ENCODE results near the gene CMTM8. TPM values are rescaled to one million over a fixed set of nuclear protein-coding genes. Genes with fewer than 3 reads are reported as not detected.

CMTM8 gene
- total and polyA plus RNA-seq, 10 of the 15 experiments (the other 5 are each of a cell fraction or from before 2014, with no cell fraction given), result 0.11 to 0.23 TPM; not detected in 8

DNA sequence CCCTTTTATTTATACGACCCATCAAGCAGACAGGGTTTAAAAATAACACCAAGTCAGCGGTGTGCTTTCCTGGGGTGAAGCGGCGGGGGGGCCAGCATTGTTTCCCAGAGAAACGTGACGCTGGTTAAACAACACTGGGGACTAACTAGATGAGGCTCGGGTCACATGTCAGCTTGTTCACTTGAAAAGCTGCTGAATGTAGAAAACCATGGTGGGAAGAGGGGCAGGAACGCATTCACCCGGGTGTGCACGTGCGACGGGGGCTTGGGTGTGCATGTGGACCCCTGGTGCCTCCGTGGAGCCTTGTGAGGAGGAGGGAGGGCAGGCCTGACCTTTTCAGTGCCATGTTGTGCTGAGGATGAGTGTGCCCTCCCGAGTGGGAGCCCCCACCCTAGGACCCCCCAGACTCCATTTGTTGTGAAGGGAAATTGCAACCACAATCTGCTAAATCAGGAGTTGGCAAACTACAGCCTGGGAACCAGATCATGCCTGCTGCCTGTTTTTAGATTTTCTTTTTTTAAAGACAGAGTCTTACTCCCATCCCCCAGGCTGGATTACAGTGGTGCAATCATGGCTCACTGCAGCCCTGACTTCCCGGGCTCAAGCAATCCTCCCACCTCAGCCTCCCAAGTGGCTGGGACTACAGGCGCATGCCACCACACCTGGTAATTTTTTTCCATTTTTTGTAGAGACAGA lies 82.8 kb downstream of the CMTM8 start:
- intact Hi-C loops (cut with micrococcal nuclease; ENCODE audit: unreplicated experiment), result no loop called here
- TF ChIP-seq RAD21 (IDR thresholded peaks at IDR 0.05; ENCODE audit: insufficient read depth, low read depth, low read length) (no peak), YY1 (IDR thresholded peaks at IDR 0.05; ENCODE audit: low read depth, low read length) (no peak), MTA2 (IDR thresholded peaks at IDR 0.05; ENCODE audit: low read depth) (no peak), RBBP5 (conservative IDR thresholded peaks at IDR 0.05) (no peak), WRNIP1 (IDR thresholded peaks at IDR 0.05; ENCODE audit: borderline replicate concordance, low read depth, low read length) (no peak), ZZZ3 (IDR thresholded peaks at IDR 0.05; ENCODE audit: control insufficient read depth, insufficient read length, low read depth) (no peak), ZNF622 (IDR thresholded peaks at IDR 0.05) (no peak), BRCA1 (IDR thresholded peaks at IDR 0.05; ENCODE audit: low read depth, low read length) (no peak), ZNF217 (IDR thresholded peaks at IDR 0.05) (no peak)
- TF ChIP-seq, protein P1, sequence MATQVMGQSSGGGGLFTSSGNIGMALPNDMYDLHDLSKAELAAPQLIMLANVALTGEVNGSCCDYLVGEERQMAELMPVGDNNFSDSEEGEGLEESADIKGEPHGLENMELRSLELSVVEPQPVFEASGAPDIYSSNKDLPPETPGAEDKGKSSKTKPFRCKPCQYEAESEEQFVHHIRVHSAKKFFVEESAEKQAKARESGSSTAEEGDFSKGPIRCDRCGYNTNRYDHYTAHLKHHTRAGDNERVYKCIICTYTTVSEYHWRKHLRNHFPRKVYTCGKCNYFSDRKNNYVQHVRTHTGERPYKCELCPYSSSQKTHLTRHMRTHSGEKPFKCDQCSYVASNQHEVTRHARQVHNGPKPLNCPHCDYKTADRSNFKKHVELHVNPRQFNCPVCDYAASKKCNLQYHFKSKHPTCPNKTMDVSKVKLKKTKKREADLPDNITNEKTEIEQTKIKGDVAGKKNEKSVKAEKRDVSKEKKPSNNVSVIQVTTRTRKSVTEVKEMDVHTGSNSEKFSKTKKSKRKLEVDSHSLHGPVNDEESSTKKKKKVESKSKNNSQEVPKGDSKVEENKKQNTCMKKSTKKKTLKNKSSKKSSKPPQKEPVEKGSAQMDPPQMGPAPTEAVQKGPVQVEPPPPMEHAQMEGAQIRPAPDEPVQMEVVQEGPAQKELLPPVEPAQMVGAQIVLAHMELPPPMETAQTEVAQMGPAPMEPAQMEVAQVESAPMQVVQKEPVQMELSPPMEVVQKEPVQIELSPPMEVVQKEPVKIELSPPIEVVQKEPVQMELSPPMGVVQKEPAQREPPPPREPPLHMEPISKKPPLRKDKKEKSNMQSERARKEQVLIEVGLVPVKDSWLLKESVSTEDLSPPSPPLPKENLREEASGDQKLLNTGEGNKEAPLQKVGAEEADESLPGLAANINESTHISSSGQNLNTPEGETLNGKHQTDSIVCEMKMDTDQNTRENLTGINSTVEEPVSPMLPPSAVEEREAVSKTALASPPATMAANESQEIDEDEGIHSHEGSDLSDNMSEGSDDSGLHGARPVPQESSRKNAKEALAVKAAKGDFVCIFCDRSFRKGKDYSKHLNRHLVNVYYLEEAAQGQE (IDR thresholded peaks at IDR 0.05; ENCODE audit: low read depth, low read length), result no peak
- TF ChIP-seq, protein P2, sequence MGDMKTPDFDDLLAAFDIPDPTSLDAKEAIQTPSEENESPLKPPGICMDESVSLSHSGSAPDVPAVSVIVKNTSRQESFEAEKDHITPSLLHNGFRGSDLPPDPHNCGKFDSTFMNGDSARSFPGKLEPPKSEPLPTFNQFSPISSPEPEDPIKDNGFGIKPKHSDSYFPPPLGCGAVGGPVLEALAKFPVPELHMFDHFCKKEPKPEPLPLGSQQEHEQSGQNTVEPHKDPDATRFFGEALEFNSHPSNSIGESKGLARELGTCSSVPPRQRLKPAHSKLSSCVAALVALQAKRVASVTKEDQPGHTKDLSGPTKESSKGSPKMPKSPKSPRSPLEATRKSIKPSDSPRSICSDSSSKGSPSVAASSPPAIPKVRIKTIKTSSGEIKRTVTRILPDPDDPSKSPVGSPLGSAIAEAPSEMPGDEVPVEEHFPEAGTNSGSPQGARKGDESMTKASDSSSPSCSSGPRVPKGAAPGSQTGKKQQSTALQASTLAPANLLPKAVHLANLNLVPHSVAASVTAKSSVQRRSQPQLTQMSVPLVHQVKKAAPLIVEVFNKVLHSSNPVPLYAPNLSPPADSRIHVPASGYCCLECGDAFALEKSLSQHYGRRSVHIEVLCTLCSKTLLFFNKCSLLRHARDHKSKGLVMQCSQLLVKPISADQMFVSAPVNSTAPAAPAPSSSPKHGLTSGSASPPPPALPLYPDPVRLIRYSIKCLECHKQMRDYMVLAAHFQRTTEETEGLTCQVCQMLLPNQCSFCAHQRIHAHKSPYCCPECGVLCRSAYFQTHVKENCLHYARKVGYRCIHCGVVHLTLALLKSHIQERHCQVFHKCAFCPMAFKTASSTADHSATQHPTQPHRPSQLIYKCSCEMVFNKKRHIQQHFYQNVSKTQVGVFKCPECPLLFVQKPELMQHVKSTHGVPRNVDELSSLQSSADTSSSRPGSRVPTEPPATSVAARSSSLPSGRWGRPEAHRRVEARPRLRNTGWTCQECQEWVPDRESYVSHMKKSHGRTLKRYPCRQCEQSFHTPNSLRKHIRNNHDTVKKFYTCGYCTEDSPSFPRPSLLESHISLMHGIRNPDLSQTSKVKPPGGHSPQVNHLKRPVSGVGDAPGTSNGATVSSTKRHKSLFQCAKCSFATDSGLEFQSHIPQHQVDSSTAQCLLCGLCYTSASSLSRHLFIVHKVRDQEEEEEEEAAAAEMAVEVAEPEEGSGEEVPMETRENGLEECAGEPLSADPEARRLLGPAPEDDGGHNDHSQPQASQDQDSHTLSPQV (IDR thresholded peaks at IDR 0.05), result no peak
- TF ChIP-seq, protein P3, sequence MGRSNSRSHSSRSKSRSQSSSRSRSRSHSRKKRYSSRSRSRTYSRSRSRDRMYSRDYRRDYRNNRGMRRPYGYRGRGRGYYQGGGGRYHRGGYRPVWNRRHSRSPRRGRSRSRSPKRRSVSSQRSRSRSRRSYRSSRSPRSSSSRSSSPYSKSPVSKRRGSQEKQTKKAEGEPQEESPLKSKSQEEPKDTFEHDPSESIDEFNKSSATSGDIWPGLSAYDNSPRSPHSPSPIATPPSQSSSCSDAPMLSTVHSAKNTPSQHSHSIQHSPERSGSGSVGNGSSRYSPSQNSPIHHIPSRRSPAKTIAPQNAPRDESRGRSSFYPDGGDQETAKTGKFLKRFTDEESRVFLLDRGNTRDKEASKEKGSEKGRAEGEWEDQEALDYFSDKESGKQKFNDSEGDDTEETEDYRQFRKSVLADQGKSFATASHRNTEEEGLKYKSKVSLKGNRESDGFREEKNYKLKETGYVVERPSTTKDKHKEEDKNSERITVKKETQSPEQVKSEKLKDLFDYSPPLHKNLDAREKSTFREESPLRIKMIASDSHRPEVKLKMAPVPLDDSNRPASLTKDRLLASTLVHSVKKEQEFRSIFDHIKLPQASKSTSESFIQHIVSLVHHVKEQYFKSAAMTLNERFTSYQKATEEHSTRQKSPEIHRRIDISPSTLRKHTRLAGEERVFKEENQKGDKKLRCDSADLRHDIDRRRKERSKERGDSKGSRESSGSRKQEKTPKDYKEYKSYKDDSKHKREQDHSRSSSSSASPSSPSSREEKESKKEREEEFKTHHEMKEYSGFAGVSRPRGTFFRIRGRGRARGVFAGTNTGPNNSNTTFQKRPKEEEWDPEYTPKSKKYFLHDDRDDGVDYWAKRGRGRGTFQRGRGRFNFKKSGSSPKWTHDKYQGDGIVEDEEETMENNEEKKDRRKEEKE (IDR thresholded peaks at IDR 0.05), result no peak

More for the DNA sequence above, 82.8 kb downstream of the CMTM8 start:
- WGBS (ENCODE audit: insufficient coverage, insufficient replicate concordance, low lambda C conversion rate, missing lambda C conversion rate), result 46% methylated on average over 16 of the region's 16 CpGs
- CTCF ChIA-PET, result interaction anchor here (0.6 kb wide), 1 partner anchor 26 kb away, joined by 3 read pairs; no protein-coding TSS in a partner anchor
- SMC1A ChIA-PET (ENCODE audit: uncharacterized antibody, unreplicated experiment), result interaction anchor here (0.5 kb wide), 1 partner anchor 1531 kb away, joined by 4 read pairs; no protein-coding TSS in a partner anchor
- no peaks in the 10 kb centered on the region; a peak in 2 of 4 replicates for H3K27me3 ChIP-seq (replicated peaks in 1 of 2; ENCODE audit: control insufficient read depth in 2 of 2, insufficient read depth in 2 of 2, low read length in 1 of 2)
- RAD21 ChIA-PET (ENCODE audit: unreplicated experiment), result no interaction called here
- FAIRE-seq (no peak), ATAC-seq (no peak), DNase-seq (ENCODE audit: low read depth, low spot score) (no peak)
- POLR2A ChIA-PET, result no interaction called here
- no peak overlapping the region for H3K27ac ChIP-seq (ENCODE audit: control insufficient read depth, insufficient read depth)
- no peaks in the 10 kb centered on the region for H3K9me3 ChIP-seq (replicated peaks; ENCODE audit: control insufficient read depth, insufficient read depth, low read length)
- H3K79me2 ChIP-seq (ENCODE audit: control insufficient read depth, insufficient read depth, low read length), result no peaks in the 10 kb centered on the region
- no peak overlapping the region for H2AFZ ChIP-seq (ENCODE audit: control insufficient read depth, low read depth, low read length)
- H3K36me3 ChIP-seq (ENCODE audit: control insufficient read depth in 2 of 2, insufficient read depth in 2 of 2, low read length in 1 of 2), result no peaks in the 10 kb centered on the region
- no peak overlapping the region for H3K4me3 ChIP-seq
- no TSS peak for BruUV-seq (replicated peaks)
- H3K9ac ChIP-seq (ENCODE audit: control insufficient read depth, insufficient read depth, low read length), result no peak overlapping the region
- no peak overlapping the region for H3K4me2 ChIP-seq (ENCODE audit: control insufficient read depth, insufficient read depth)
- no peaks in the 10 kb centered on the region for H3K4me1 ChIP-seq (ENCODE audit: control insufficient read depth, insufficient read depth, low read length)
- in situ Hi-C loops (cut with MboI), result no loop called here
- no peaks in the 10 kb centered on the region; the same call in 1 of the 2 replicates for H4K20me1 ChIP-seq (ENCODE audit: control insufficient read depth, insufficient read depth)
